NB4 (cell line): Measurements from ENCODE around the gene LAMA4.

Experiments used
- DNase-seq: peaks from one replicate; pipeline ENCODE4 v3.0.0; 2010; ENCODE audit warnings: low read depth
- H3K4me3 ChIP-seq: one replicate; pipeline ENCODE4 v1.5.1; 2011; ENCODE audit warnings: mild to moderate bottlenecking, low read depth, low read length, moderate library complexity
- CTCF ChIP-seq: IDR thresholded peaks from one replicate; pipeline ENCODE4 v1.5.1; 2012; ENCODE audit warnings: low read depth, low read length
- MYC ChIP-seq: IDR thresholded peaks from 2 replicates; pipeline ENCODE4 v1.6.1; 2011; ENCODE audit warnings: low read depth, low read length
- POLR2A ChIP-seq: IDR thresholded peaks from 2 replicates; pipeline ENCODE4 v1.6.1; 2011; ENCODE audit warnings: mild to moderate bottlenecking; ENCODE audit not compliant: insufficient read length; ENCODE audit errors: extremely low read depth
- TF ChIP-seq, protein P1 (sequence below): IDR thresholded peaks from 2 replicates; pipeline ENCODE4 v1.6.1; 2011; ENCODE audit warnings: low read depth, low read length

The LAMA4 gene

DNA sequence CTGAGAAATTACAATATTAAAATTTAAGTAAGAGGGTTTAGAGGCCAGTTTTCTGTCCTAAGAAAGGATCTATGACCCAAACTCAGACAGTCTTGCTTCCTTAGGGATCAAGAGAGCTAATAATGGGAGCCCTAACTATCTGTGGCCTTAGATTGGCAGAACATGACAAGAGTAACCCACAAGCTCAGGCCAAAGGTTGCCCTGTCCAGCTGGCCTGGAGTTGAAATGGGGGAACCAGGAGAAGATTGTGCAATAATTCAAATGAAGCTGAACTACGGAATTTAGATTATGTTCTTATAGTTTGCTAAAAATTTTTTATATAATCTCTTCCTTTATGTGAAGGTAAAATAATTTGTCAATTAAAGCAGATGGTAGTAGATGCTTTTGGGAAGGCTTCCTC, 26.4 kb downstream of the LAMA4 start:
- TF ChIP-seq POLR2A (no peak), MYC (no peak), CTCF (no peak)
- TF ChIP-seq, protein P1, sequence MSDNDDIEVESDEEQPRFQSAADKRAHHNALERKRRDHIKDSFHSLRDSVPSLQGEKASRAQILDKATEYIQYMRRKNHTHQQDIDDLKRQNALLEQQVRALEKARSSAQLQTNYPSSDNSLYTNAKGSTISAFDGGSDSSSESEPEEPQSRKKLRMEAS = no peak
- no peak overlapping the region for H3K4me3 ChIP-seq
- DNase-seq = no peak

DNA sequence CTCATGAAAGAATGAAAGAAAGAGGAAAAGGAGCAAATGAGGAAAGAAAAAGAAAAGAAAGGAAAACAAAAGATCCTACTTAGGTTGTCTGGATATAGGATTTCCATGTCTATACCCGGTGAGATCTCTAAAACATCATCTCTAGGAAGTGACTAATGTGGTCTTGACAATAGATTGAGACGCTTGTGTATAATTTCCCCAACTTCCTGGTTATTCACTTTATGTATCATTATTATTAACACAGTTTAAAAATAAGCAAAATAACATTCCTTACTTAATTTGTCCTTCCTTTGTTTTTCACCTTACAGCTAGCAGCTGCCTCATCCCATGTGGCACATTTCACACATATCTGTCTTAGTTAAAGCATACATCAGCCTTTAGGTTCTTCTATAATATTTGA, 27.0 kb downstream of the LAMA4 start:
- DNase-seq = no peak
- H3K4me3 ChIP-seq = no peak overlapping the region
- TF ChIP-seq MYC (no peak), POLR2A (no peak), CTCF (no peak)
- TF ChIP-seq, protein P1 = no peak

GRCh38 chr6:112225691-112226090, 28.7 kb downstream of the LAMA4 start:
- no peak for TF ChIP-seq MYC
- TF ChIP-seq, protein P1 = no peak
- no peak for TF ChIP-seq POLR2A
- TF ChIP-seq CTCF = no peak
- no peak for DNase-seq
- no peak overlapping the region for H3K4me3 ChIP-seq

DNA sequence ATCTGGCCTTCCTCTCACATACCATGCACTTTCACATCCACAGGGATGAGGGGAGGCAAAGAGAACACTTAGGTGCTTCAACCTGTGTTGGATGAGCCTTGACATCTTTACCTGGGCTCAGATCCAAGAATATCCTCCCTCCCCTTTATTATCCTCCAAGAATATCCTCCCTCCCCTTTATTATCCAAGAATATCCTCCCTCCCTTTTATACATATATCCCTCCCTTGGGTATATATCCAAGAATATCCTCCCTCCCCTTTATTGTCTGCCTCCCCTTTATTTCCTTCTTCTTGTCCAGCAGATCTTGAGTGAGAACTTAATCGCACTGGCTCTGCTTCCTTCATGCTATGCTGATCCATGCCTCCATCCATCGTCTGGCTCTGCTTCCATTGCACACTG, 30.3 kb downstream of the LAMA4 start:
- TF ChIP-seq POLR2A = no peak
- TF ChIP-seq MYC = no peak
- TF ChIP-seq, protein P1 = no peak
- TF ChIP-seq CTCF = no peak
- no peak for DNase-seq
- H3K4me3 ChIP-seq = no peak overlapping the region

DNA sequence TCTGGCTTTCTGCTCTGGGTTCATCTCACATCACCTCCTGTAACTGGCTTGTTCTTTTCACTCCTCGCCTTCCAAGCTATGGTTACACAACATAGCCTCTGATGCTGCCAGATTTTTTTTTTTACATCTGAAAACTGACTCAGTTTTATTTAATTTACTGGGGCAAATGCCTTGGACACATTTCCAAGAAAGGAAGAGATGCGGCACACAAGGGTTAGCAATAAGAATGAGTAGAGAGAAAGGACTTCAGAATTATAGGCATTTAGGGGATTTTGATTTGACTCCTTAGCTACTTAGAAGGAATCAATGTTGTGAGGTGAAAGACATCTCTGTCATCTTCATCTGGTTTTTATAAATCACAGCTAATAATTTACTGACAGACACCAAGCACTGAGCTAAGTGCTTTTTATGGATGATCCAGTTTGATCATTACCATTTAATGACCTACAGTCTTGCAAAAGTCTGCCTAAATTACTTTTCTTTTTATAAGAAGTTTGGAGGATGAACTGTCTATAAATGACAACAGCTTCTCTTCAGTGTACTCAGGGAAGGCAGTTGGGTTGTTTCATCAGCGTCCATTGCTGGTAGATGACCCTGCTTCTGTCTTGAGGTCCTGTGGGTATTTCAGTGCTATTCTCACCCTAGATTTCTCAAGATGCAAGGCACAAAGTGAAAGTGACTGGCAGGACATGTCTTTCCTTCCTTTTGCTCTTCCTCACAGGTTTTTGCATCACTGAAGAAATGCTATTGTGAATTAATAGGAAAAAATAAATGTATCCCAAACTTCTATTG, 31.1 kb downstream of the LAMA4 start:
- TF ChIP-seq POLR2A (no peak), MYC (no peak), CTCF (no peak)
- TF ChIP-seq, protein P1 = no peak
- no peak for DNase-seq
- no peak overlapping the region for H3K4me3 ChIP-seq
